IMR-90 (cell line): ENCODE data around the gene CCDC141. TPM values are rescaled to one million over a fixed set of nuclear protein-coding genes. Genes with fewer than 3 reads are reported as not detected.

Source experiments
- ATAC-seq: fragments of 200-7000 bp; cut with Tn5 transposase; 2 replicates; pipeline ENCODE4 v1.9.1; 2020; ENCODE audit warnings: low read depth, mild to moderate bottlenecking, moderate library complexity
- BruUV-seq: library from RNA; stranded (reverse); fragments of 400-500 nt; replicated peaks from 2 replicates; lab custom pipeline; 2021; lab: Mats Ljungman, UMichigan
- CTCF ChIA-PET: fragments of 300-600 bp; formaldehyde crosslinking; extraction: SDS; loops from one replicate; lab custom pipeline; 2021; ENCODE audit warnings: antibody characterized with exemption; lab: Yijun Ruan, JAX
- POLR2A ChIA-PET: fragments of 300-600 bp; sonication (Branson Sonifier 250); formaldehyde crosslinking; loops from one replicate; lab custom pipeline; 2022; ENCODE audit warnings: antibody characterized with exemption; ENCODE audit not compliant: unreplicated experiment; lab: Charles Lee
- DNase-seq: peaks from one replicate; pipeline ENCODE4 v3.0.0; 2013
- H2AFZ ChIP-seq: replicated peaks from 2 replicates; pipeline ENCODE3; 2013; ENCODE audit warnings: low read length, mild to moderate bottlenecking; ENCODE audit not compliant: poor library complexity
- H2AK5ac ChIP-seq: 2 replicates; pipeline ENCODE4 v1.6.1; 2013; ENCODE audit warnings: low read depth, low read length, inconsistent platforms
- H2AK9ac ChIP-seq: replicated peaks from 2 replicates; pipeline ENCODE3; 2013; ENCODE audit warnings: mild to moderate bottlenecking, low read depth, low read length, moderate library complexity; ENCODE audit not compliant: poor library complexity
- H2BK120ac ChIP-seq: 2 replicates; pipeline ENCODE4 v1.6.1; 2013; ENCODE audit warnings: low read depth, low read length, inconsistent platforms
- H2BK15ac ChIP-seq: 3 replicates; pipeline ENCODE4 v1.6.1; 2013; ENCODE audit warnings: low read depth, low read length, inconsistent platforms
- H2BK20ac ChIP-seq: 2 replicates; pipeline ENCODE4 v1.6.1; 2013; ENCODE audit warnings: low read depth, mild to moderate bottlenecking, inconsistent platforms, low read length, moderate library complexity
- H2BK5ac ChIP-seq: 2 replicates; pipeline ENCODE4 v1.6.1; 2013; ENCODE audit warnings: mild to moderate bottlenecking, low read depth, low read length, inconsistent platforms; ENCODE audit not compliant: poor library complexity, severe bottlenecking
- H3K14ac ChIP-seq: replicated peaks from 2 replicates; pipeline ENCODE4 v1.6.1; 2013; ENCODE audit warnings: low read depth, low read length, inconsistent platforms
- H3K18ac ChIP-seq: 2 replicates; pipeline ENCODE4 v1.6.1; 2013; ENCODE audit warnings: low read depth, low read length, control low read depth
- H3K23ac ChIP-seq: 2 replicates; pipeline ENCODE4 v1.6.1; 2013; ENCODE audit warnings: low read depth, low read length, inconsistent platforms
- H3K27ac ChIP-seq: 2 replicates; pipeline ENCODE4 v1.5.1; 2013; ENCODE audit warnings: mild to moderate bottlenecking, control low read depth, low read length; ENCODE audit not compliant: insufficient read depth
- H3K27me3 ChIP-seq: 2 replicates; pipeline ENCODE4 v1.6.1; 2013; ENCODE audit warnings: low read length; ENCODE audit not compliant: control insufficient read depth, insufficient read depth
- H3K36me3 ChIP-seq: 2 replicates; pipeline ENCODE4 v1.6.1; 2013; ENCODE audit warnings: low read length, mixed read lengths; ENCODE audit not compliant: control insufficient read depth, insufficient read depth
- H3K4ac ChIP-seq: 2 replicates; pipeline ENCODE4 v1.6.1; 2013; ENCODE audit warnings: low read depth, low read length, inconsistent platforms
- H3K4me1 ChIP-seq: 2 replicates; pipeline ENCODE4 v1.6.1; 2013; ENCODE audit warnings: low read length, mixed read lengths; ENCODE audit not compliant: control insufficient read depth, insufficient read depth
- H3K4me2 ChIP-seq: 2 replicates; pipeline ENCODE4 v1.6.1; 2013; ENCODE audit warnings: low read depth, mild to moderate bottlenecking, control low read depth, low read length, moderate library complexity
- H3K4me3 ChIP-seq: 2 replicates; pipeline ENCODE4 v1.5.1; 2013; ENCODE audit warnings: low read depth, mild to moderate bottlenecking, control low read depth, low read length, moderate library complexity; ENCODE audit not compliant: insufficient read depth
- H3K56ac ChIP-seq: 2 replicates; pipeline ENCODE4 v1.6.1; 2013; ENCODE audit warnings: low read length, inconsistent platforms; ENCODE audit not compliant: insufficient read depth; ENCODE audit errors: extremely low read depth
- H3K79me1 ChIP-seq, 2 experiments: 2 replicates each; pipeline ENCODE4 v1.6.1; 2013; ENCODE audit warnings: low read length in 2 of 2, inconsistent platforms in 1 of 2, low read depth in 1 of 2
- H3K9ac ChIP-seq: 2 replicates; pipeline ENCODE4 v1.6.1; 2013; ENCODE audit warnings: low read depth, low read length, control low read depth
- H3K9me1 ChIP-seq: 2 replicates; pipeline ENCODE4 v1.6.1; 2013; ENCODE audit warnings: low read length, inconsistent platforms; ENCODE audit not compliant: insufficient read depth
- H3K9me3 ChIP-seq: 2 replicates; pipeline ENCODE4 v1.6.1; 2013; ENCODE audit warnings: low read length; ENCODE audit not compliant: control insufficient read depth, insufficient read depth
- H4K20me1 ChIP-seq: 2 replicates; pipeline ENCODE4 v1.6.1; 2013; ENCODE audit warnings: low read length, inconsistent platforms; ENCODE audit not compliant: insufficient read depth
- H4K5ac ChIP-seq: 2 replicates; pipeline ENCODE4 v1.6.1; 2013; ENCODE audit warnings: mild to moderate bottlenecking, low read depth, low read length, control low read depth
- H4K8ac ChIP-seq, 2 experiments: 2 replicates each; pipeline ENCODE4 v1.6.1; 2013; ENCODE audit warnings: low read depth in 2 of 2, low read length in 2 of 2, control low read depth in 1 of 2, inconsistent platforms in 1 of 2
- H4K91ac ChIP-seq: 2 replicates; pipeline ENCODE4 v1.6.1; 2013; ENCODE audit warnings: low read depth, low read length, inconsistent platforms; ENCODE audit not compliant: insufficient read depth
- BHLHE40 ChIP-seq: fragments of 150-350 bp; IDR thresholded peaks from 2 replicates; pipeline ENCODE4 v1.6.1; 2016; ENCODE audit warnings: mild to moderate bottlenecking, low read depth, low read length
- CEBPB ChIP-seq: IDR thresholded peaks from 2 replicates; pipeline ENCODE4 v1.6.1; 2012; ENCODE audit warnings: low read depth, low read length, improper control_type of control experiment
- CTCF ChIP-seq: conservative IDR thresholded peaks from 2 replicates; pipeline ENCODE4 v1.5.1; 2012; ENCODE audit warnings: mild to moderate bottlenecking, low read depth, low read length, improper control_type of control experiment
- FOS ChIP-seq: fragments of 150-350 bp; IDR thresholded peaks from 2 replicates; pipeline ENCODE4 v1.6.1; 2016; ENCODE audit warnings: low read depth, low read length
- MAFK ChIP-seq: IDR thresholded peaks from 2 replicates; pipeline ENCODE4 v1.6.1; 2012; ENCODE audit warnings: low read depth, low read length, improper control_type of control experiment
- MAZ ChIP-seq: IDR thresholded peaks from 2 replicates; pipeline ENCODE4 v1.6.1; 2012; ENCODE audit warnings: low read depth, mild to moderate bottlenecking, low read length, improper control_type of control experiment, moderate library complexity, borderline replicate concordance
- NFE2L2 ChIP-seq: fragments of 150-350 bp; IDR thresholded peaks from 2 replicates; pipeline ENCODE4 v1.6.1; 2016; ENCODE audit warnings: low read depth, mild to moderate bottlenecking, low read length
- POLR2A ChIP-seq: IDR thresholded peaks from 2 replicates; pipeline ENCODE4 v1.6.1; 2012; ENCODE audit warnings: mild to moderate bottlenecking, low read depth, low read length
- RAD21 ChIP-seq: IDR thresholded peaks from 2 replicates; pipeline ENCODE4 v1.6.1; 2012; ENCODE audit warnings: low read length, improper control_type of control experiment
- RCOR1 ChIP-seq: IDR thresholded peaks from 2 replicates; pipeline ENCODE4 v1.6.1; 2012; ENCODE audit warnings: mild to moderate bottlenecking, low read length, improper control_type of control experiment; ENCODE audit not compliant: insufficient replicate concordance
- SMC3 ChIP-seq: fragments of 150-350 bp; IDR thresholded peaks from 2 replicates; pipeline ENCODE4 v1.6.1; 2016; ENCODE audit warnings: low read depth, mild to moderate bottlenecking, antibody characterized with exemption, low read length, moderate library complexity
- USF2 ChIP-seq: fragments of 150-350 bp; IDR thresholded peaks from 2 replicates; pipeline ENCODE4 v1.6.1; 2017; ENCODE audit warnings: mild to moderate bottlenecking, antibody characterized with exemption, low read length, low read depth
- WGBS, 2 experiments: methylation state at CpG; one replicate each; pipeline versions ENCODE4 v1.1.5 to v1.1.7; 2013; ENCODE audit warnings: missing lambda C conversion rate in 2 of 2; ENCODE audit not compliant: insufficient read length in 1 of 2; ENCODE audit errors: extremely low coverage in 2 of 2; 5-methylcytosine and 5-hydroxymethylcytosine counted together
- dilution Hi-C: fragments of 300-500 bp; cut with HindIII; formaldehyde crosslinking; loops from one replicate; pipeline ENCODE4 v1.14.3; 2018; ENCODE audit warnings: low sequenced_read_pairs; ENCODE audit not compliant: unreplicated experiment
- in situ Hi-C: fragments of 300-500 bp; cut with MboI; formaldehyde crosslinking; loops from 3 replicates; pipeline ENCODE4 v1.14.3; 2019; ENCODE audit warnings: low sequenced_read_pairs, inconsistent platforms, mixed read lengths
- intact Hi-C: fragments of 100-400 bp; cut with micrococcal nuclease; formaldehyde crosslinking; loops from 2 replicates; pipeline ENCODE4 v1.10.0; 2022
- polyA plus RNA-seq, 3 experiments: library from polyadenylated mRNA; depleted of rRNA; stranded (reverse); fragments of >200 nt; gene quantifications; 2 replicates each; pipeline ENCODE4 v1.2.3, GENCODE V29; 2012; ENCODE audit warnings: low replicate concordance in 1 of 3
- total RNA-seq: library from RNA; depleted of rRNA; stranded (reverse); fragments of >200 nt; gene quantifications from 2 replicates; pipeline ENCODE4 v1.2.3, GENCODE V29; 2012
- TF ChIP-seq, protein P1 (sequence below): fragments of 150-350 bp; IDR thresholded peaks from 2 replicates; pipeline ENCODE4 v1.6.1; 2016; ENCODE audit warnings: low read depth, mild to moderate bottlenecking, low read length, moderate library complexity, borderline replicate concordance

The CCDC141 gene
- total and polyA plus RNA-seq, 2 of the 4 experiments (the other 2 are of a cell fraction): not detected

GRCh38 chr2:178999476-178999875, 50.5 kb downstream of the CCDC141 start:
- Histone ChIP-seq H3K9ac (no peak overlapping the region), H3K36me3 (no peaks in the 10 kb centered on the region), H2BK5ac (no peak overlapping the region), H3K14ac (no peak overlapping the region), H3K4me3 (no peak overlapping the region), H3K18ac (no peak overlapping the region), H2BK15ac (no peak overlapping the region), H2BK20ac (no peak overlapping the region), H2AK5ac (no peak overlapping the region), H2AK9ac (no peak overlapping the region), H3K23ac (no peak overlapping the region), H4K5ac (no peak overlapping the region), H4K20me1 (no peaks in the 10 kb centered on the region), H3K27ac (no peak overlapping the region), H3K4ac (no peak overlapping the region), H3K9me3 (no peaks in the 10 kb centered on the region; the same call in 1 of the 2 replicates), H3K56ac (no peak overlapping the region), H3K27me3 (no peaks in the 10 kb centered on the region), H4K91ac (no peak overlapping the region), H2BK120ac (no peak overlapping the region), H3K4me1 (no peaks in the 10 kb centered on the region), H4K8ac (no peak overlapping the region), H3K4me2 (no peak overlapping the region), H2AFZ (no peak overlapping the region), H3K9me1 (no peaks in the 10 kb centered on the region), H3K79me1 (no peaks in the 10 kb centered on the region)
- intact Hi-C loops: no loop called here
- ATAC-seq (no peak), DNase-seq (no peak)
- BruUV-seq: no TSS peak
- dilution Hi-C loops: no loop called here
- CTCF ChIA-PET: no interaction called here
- POLR2A ChIA-PET: no interaction called here
- 30% methylated on average over 2 of the region's 4 CpGs; no CpG with 5 or more reads in 1 of the 2 experiments for WGBS, 2 experiments
- TF ChIP-seq, protein P1, sequence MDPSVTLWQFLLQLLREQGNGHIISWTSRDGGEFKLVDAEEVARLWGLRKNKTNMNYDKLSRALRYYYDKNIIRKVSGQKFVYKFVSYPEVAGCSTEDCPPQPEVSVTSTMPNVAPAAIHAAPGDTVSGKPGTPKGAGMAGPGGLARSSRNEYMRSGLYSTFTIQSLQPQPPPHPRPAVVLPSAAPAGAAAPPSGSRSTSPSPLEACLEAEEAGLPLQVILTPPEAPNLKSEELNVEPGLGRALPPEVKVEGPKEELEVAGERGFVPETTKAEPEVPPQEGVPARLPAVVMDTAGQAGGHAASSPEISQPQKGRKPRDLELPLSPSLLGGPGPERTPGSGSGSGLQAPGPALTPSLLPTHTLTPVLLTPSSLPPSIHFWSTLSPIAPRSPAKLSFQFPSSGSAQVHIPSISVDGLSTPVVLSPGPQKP: no peak
- TF ChIP-seq RCOR1 (no peak), FOS (no peak), POLR2A (no peak), USF2 (no peak), SMC3 (no peak), MAZ (no peak), CEBPB (no peak), RAD21 (no peak), NFE2L2 (no peak), CTCF (no peak), BHLHE40 (no peak), MAFK (no peak)
- in situ Hi-C loops: no loop called here
